NCI-H460 (cell line): ENCODE data around the gene CTSH. TPM values are rescaled to one million over a fixed set of nuclear protein-coding genes. Genes with fewer than 3 reads are reported as not detected.

ENCODE experiments used
- DNase-seq: peaks from one replicate; pipeline ENCODE4 v3.0.0-alpha.2; 2016; ENCODE audit warnings: low read depth; ENCODE audit errors: extremely low read depth
- polyA plus RNA-seq: library from polyadenylated mRNA; depleted of rRNA; stranded (reverse); fragments of >200 nt; gene quantifications from 2 replicates; pipeline ENCODE4 v1.2.3, GENCODE V29; 2014; cell fraction: nucleus; rRNA removed
- total RNA-seq: library from RNA; depleted of rRNA; stranded (reverse); fragments of >200 nt; shearing (Covaris generic); gene quantifications from 2 replicates; pipeline ENCODE4 v1.2.3, GENCODE V29; 2014; rRNA removed

Gene CTSH, protein sequence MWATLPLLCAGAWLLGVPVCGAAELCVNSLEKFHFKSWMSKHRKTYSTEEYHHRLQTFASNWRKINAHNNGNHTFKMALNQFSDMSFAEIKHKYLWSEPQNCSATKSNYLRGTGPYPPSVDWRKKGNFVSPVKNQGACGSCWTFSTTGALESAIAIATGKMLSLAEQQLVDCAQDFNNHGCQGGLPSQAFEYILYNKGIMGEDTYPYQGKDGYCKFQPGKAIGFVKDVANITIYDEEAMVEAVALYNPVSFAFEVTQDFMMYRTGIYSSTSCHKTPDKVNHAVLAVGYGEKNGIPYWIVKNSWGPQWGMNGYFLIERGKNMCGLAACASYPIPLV
- total RNA-seq, result 2.4 and 2.5 TPM in 2 replicates
- polyA plus RNA-seq, result 2.0 TPM in 1 of 2 replicates, not detected in the other

GRCh38 chr15:78944669-78945407, at the start of gene CTSH:
TSS of gene CTSH (minus strand) at chr15:78945046. CDS start at chr15:78944981, 65 bp downstream.
- peak; percentile 11 for DNase-seq

GRCh38 chr15:78993931-78994530, 49.2 kb upstream of the CTSH start:
- DNase-seq, result no peak

DNA sequence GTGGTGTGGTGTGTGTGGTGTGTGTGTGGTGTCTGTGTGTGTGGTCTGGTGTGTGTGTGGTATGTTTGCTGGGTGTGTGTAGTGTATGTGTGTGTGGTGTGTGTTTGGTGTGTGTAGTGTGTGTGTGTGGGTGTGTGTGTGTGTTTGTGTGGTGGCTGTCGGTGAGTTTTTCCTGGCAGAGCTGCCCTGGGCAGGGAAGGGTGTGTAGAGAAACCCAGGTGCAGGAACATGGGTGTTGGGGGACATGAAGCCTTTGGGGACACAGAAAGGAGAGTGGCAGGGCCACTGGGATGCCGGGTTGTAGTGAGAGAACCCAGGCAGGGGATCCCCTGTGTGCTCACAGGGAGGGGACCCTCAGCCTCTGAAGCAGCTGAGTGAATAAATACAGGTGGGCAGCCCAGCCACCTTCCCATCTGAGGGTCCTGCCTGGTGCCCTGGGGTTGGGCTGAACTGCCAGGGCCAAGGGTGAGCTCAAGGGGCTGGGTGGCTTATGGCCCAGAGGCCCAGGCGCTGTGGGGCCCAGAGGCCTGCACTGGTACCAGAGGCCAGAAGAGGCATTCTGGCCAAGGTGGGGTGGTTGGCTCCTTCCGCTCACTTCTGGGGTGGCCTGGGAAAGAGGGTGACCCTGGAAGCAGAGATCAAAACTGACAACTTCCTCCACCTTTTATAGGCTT, 48.5 kb upstream of the CTSH start:
- DNase-seq, result no peak

DNA sequence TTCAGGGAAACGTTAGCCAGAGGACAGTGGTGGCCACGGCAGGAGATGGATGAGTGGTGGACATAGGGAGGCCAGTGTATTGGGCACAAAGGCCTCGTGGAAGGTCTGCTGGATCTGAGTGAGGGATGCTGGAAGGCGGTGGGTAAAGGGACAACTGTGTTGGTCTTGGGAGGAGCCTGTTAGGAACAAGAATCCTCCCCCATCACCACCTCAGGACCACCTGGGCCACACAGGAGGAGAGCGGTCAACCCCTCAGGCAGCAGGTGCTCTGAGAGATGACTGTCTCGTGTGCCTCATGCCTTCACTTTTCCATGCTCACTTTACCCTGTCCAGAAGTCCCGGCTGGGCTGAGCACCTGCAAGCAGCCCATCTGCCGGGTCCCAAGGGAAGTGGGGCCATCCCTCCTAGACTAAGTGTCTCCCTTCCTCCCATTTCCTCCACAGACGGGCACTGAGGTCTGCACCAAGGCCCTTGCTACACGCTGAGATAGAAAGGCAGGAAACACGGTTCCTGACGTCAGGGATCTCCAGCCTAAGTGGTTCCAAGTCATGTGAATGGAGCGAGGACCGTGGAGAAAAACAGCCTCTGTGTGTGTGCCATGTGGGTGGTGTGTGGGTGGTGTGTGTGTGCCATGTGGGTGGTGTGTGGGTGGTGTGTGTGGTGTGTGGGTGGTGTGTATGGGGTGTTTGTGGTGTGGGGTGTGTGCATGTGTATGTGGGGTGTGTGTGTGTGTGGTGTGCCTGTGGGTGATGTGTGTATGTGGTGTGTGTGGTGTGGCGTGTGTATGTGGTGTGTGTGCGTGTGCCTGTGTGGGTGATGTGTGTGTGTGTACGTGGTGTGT, 47.8 kb upstream of the CTSH start:
- DNase-seq, result no peak

GRCh38 chr15:78991879-78992278, 47.0 kb upstream of the CTSH start:
- DNase-seq, result no peak

- no peak for DNase-seq
Observed at GRCh38 chr15:78991476-78991875, 46.6 kb upstream of the CTSH start.

DNA sequence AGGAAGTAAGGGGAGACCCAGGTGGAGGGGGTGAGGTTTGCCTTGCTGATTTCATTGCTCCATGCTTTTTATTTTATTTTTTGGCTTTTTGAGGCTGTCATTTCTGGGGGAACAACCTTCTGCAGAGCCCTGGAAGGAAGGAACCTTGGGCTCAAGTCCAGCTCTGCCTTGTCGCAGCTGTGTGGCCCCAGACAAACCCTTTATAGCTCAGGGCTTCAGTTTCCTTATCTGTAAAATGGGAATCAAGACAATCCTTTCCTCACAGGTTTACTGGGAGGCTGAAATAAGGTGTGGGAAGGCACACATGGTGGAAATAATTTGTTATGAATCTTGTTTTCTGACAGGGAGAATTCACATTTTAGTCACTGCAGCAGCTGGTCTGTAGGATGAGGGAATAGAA, 45.4 kb upstream of the CTSH start:
- no peak for DNase-seq

- no peak for DNase-seq
Observed at GRCh38 chr15:78989701-78990240, 44.9 kb upstream of the CTSH start.

DNA sequence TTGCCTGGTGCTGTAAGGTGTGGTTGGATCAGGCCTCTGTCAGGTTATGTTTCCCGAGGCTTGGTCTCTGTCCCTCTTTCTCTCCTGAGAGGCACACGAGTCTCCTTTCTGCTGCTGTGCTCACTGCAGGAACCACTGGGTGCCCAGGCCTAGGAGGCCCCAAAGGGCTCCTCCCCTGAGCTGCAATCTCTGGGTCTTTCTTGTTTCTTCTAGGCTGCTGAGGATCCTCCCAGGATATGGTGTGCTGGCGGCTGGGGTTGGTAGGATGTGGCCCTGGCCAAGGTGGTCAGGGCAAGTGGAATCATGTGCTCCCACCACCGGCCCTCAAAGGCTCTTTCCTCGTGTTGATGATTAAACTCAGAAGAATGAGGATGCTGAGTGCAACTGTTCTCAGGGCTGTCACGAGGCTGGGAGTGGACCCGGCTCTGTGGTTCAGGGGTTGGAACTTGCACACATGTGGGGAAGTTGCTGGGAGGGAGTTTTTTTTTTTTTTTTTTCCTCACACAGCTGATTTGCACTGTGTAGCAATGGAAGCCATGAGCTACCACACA, 43.6 kb upstream of the CTSH start:
- DNase-seq, result no peak

DNA sequence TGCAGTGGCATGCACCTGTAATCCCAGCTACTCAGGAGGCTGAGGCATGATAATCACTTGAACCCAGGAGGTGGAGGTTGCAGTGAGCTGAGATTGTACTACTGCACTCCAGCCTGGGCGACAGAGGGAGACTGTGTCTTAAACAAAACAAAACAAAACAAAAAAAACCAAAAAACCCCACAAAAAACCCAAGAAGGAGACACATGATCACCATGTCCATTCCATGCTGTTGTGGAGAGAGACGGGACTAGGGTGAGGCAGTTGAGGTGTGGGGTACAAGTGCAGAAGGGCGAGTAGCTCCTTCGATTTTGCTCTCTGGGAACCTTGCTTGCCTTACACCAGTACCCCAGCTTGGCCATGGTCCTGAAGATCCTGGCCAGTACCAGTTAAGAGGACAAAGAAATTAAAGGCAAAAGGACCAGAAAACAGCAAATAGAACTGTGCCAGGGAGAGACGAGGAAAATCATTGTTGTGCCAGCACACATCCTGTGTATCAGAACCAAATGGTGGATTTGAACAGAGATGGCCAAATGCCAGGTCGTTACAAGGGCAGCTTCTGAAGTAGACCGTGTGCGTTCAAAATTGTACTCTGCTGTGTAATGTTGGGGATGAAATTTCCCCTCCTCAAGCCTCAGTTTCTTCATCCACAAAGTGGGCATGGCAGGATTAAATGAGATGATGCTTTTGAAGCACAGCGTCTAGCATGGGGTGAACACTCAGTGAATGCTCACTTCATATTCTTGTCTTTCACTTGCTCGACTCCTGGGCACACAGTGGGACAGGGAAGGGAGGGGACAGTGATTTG, 42.9 kb upstream of the CTSH start:
- DNase-seq, result no peak

DNA sequence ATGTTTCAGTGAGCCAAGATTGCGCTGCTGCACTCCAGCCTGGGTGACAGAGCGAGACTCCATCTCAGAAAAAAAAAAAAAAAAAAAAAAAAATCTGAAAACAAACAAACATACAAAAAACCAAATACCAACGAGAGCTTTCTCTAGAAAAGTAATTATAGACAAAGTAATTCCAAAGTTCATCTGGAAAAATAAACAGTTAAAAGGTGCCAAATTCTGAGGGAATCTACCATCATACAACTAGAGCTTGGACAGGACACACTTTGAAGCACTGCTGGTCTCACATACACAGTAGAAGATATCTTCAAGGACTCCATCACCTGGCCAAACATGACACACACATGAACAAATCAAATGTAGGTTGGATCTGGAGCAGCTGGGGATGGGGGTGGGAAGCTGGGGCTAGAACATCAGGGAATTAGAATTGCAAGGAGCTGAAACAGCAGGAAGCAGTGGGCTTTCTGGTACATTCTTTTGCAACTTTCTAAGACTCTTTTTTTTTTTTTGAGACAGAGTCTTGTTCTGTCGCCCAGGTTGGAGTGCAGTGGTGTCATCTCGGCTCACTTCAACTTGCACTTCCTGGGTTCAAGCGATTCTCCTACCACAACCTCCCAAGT, 41.1 kb upstream of the CTSH start:
- no peak for DNase-seq

- DNase-seq, result no peak
Observed at GRCh38 chr15:78984041-78984440, 39.2 kb upstream of the CTSH start.

- DNase-seq, result no peak
Observed at GRCh38 chr15:78983146-78983918, 38.5 kb upstream of the CTSH start.

DNA sequence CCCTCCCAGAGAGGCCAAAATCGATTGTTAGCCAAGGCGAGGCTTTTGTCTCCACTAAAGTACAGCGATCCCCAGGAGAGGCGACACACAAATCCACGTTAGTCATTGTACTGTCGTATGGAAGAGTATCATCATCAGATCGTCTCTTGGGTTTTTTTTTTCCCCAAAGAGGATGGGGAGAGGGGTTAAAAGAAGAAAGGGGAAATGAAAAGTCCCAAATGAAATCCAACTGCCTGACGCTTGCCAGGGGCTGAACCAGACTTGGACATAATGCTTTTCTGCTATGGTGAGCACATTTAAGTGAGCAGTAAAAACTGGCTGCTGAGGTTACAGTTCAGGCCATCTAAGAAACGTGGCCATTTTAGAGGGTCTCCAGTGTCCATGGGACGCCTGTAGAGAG, 37.9 kb upstream of the CTSH start:
- DNase-seq, result no peak

DNA sequence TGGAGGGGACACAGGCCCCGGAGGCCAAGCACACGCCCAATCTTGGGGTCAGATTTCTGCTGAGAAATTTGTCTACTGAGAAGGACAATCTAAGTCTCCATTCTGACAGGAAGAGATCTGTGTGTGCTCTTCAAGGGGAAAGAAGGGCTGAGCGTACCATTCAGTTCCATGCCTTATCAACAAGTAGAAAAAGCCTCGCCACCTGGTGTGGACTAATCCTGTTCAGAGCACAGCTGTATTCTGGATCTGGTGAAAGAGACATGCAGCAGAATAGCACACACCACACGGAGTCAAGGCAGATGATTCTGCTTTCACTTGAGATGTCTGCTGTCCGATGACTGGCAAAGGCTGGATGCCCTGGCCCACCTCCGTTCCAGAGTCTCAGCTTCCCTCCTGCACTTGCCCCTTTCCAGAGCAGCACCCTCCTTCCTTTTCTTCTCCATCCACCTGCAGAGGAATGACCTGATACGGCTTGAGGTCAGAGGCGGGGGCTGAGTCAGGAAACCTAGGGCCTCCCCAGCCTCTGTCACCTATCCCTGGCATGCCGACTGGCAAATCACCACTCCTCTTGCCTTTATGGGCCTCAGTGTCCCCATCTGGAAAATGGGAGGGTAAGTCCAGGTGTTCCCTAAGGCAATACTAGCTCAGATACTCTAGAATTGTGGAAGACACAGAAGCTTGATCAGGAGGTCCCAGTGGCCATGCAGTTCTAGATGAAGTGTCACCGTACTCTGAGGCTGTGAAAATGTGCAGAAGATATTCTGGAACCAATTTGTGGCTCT, 36.9 kb upstream of the CTSH start:
- no peak for DNase-seq

GRCh38 chr15:78979456-78980320, 34.8 kb upstream of the CTSH start:
- DNase-seq, result peak; percentile 69
